GM12878 (cell line): ENCODE results near the gene TMED7. TPM values are rescaled to one million over a fixed set of nuclear protein-coding genes. Genes with fewer than 3 reads are reported as not detected.

Source experiments
- ATF2 ChIP-seq: IDR thresholded peaks from 2 replicates; pipeline ENCODE4 v1.6.1; 2012; ENCODE audit warnings: low read length, inconsistent platforms
- BRCA1 ChIP-seq: IDR thresholded peaks from 2 replicates; pipeline ENCODE4 v1.6.1; 2011; ENCODE audit warnings: low read depth, low read length, improper control_type of control experiment
- E4F1 ChIP-seq: fragments of 450-650 bp; IDR thresholded peaks from 2 replicates; pipeline ENCODE4 v1.6.1; 2018; ENCODE audit warnings: borderline replicate concordance, mild to moderate bottlenecking; ENCODE audit not compliant: partially characterized antibody
- EED ChIP-seq: sonication (generic); IDR thresholded peaks from 2 replicates; pipeline ENCODE4 v1.6.1; 2016; ENCODE audit warnings: antibody characterized with exemption, low read depth
- GABPA ChIP-seq: IDR thresholded peaks from 2 replicates; pipeline ENCODE4 v1.6.1; 2014; ENCODE audit warnings: antibody characterized with exemption, low read depth, mild to moderate bottlenecking, inconsistent platforms
- IRF4 ChIP-seq: IDR thresholded peaks from 2 replicates; pipeline ENCODE4 v1.6.1; 2011; ENCODE audit warnings: low read depth, low read length
- KLF5 ChIP-seq: fragments of 450-650 bp; IDR thresholded peaks from 2 replicates; pipeline ENCODE4 v1.6.1; 2014; ENCODE audit warnings: mild to moderate bottlenecking; ENCODE audit not compliant: partially characterized antibody
- MLLT1 ChIP-seq: fragments of 450-650 bp; IDR thresholded peaks from 2 replicates; pipeline ENCODE4 v1.6.1; 2016; ENCODE audit warnings: mild to moderate bottlenecking
- MYB ChIP-seq: fragments of 150-350 bp; IDR thresholded peaks from 2 replicates; pipeline ENCODE4 v1.6.1; 2014; ENCODE audit warnings: mild to moderate bottlenecking, low read depth, low read length, borderline replicate concordance
- PAX8 ChIP-seq: fragments of 450-650 bp; IDR thresholded peaks from 2 replicates; pipeline ENCODE4 v1.6.1; 2017; ENCODE audit warnings: mild to moderate bottlenecking, moderate library complexity
- POLR2A ChIP-seq: IDR thresholded peaks from 2 replicates; pipeline ENCODE4 v1.6.1; 2011; ENCODE audit warnings: low read depth, mild to moderate bottlenecking, low read length
- POLR2AphosphoS5 ChIP-seq: IDR thresholded peaks from 2 replicates; pipeline ENCODE4 v1.6.1; 2011; ENCODE audit warnings: mild to moderate bottlenecking, low read length, inconsistent platforms
- RAD21 ChIP-seq: IDR thresholded peaks from 2 replicates; pipeline ENCODE4 v1.6.1; 2011; ENCODE audit warnings: mild to moderate bottlenecking, low read depth, low read length, moderate library complexity; ENCODE audit not compliant: insufficient read depth
- RAD51 ChIP-seq: fragments of 450-650 bp; IDR thresholded peaks from 2 replicates; pipeline ENCODE4 v1.6.1; 2016; ENCODE audit warnings: moderate library complexity, mild to moderate bottlenecking, inconsistent platforms
- RFX5 ChIP-seq: IDR thresholded peaks from 2 replicates; pipeline ENCODE4 v1.6.1; 2011; ENCODE audit warnings: low read depth, low read length, improper control_type of control experiment
- RUNX3 ChIP-seq: IDR thresholded peaks from 2 replicates; pipeline ENCODE4 v1.6.1; 2012; ENCODE audit warnings: low read length, inconsistent platforms
- SIX5 ChIP-seq: IDR thresholded peaks from 2 replicates; pipeline ENCODE4 v1.6.1; 2011; ENCODE audit warnings: mild to moderate bottlenecking, low read depth, low read length, moderate library complexity; ENCODE audit not compliant: severe bottlenecking
- SKIL ChIP-seq: fragments of 450-650 bp; IDR thresholded peaks from 2 replicates; pipeline ENCODE4 v1.6.1; 2017; ENCODE audit warnings: mild to moderate bottlenecking, low read depth, inconsistent platforms; ENCODE audit not compliant: poor library complexity, severe bottlenecking
- SPI1 ChIP-seq: IDR thresholded peaks from 2 replicates; pipeline ENCODE4 v1.6.1; 2011; ENCODE audit warnings: low read depth, mild to moderate bottlenecking, low read length, moderate library complexity, borderline replicate concordance; ENCODE audit not compliant: insufficient read depth
- TAF1 ChIP-seq: IDR thresholded peaks from 2 replicates; pipeline ENCODE4 v1.6.1; 2011; ENCODE audit warnings: mild to moderate bottlenecking, low read depth, low read length, borderline replicate concordance
- TCF7 ChIP-seq: IDR thresholded peaks from 2 replicates; pipeline ENCODE4 v1.6.1; 2014; ENCODE audit warnings: antibody characterized with exemption, borderline replicate concordance
- ZNF24 ChIP-seq: fragments of 450-650 bp; IDR thresholded peaks from 2 replicates; pipeline ENCODE4 v1.6.1; 2017; ENCODE audit warnings: antibody characterized with exemption, mild to moderate bottlenecking
- ZNF274 ChIP-seq: IDR thresholded peaks from one replicate; pipeline ENCODE4 v1.8.0; 2011; ENCODE audit not compliant: insufficient read length, insufficient read depth
- polyA plus RNA-seq, 11 experiments: library from polyadenylated mRNA; depleted of rRNA in 4 of 11; unstranded in 6 of 11; stranded (reverse) in 5 of 11; fragments of >200 nt; fragmentation: Nextera tagmentation in 4 of 11; fragmentation: Illumina TruSeq in 1 of 11; extraction: Ambion mirVana in 4 of 11; extraction: Trizol in 1 of 11; gene quantifications; 1 replicate in 1 of 11; 2 replicates in 10 of 11; pipeline versions ENCODE4 v1.2.1 to v1.2.3, GENCODE V29; 2011 to 2016; ENCODE audit warnings: inconsistent platforms in 2 of 11, missing spikeins in 2 of 11, low read depth in 1 of 11
- total RNA-seq, 4 experiments: library from RNA; depleted of rRNA in 3 of 4; stranded (reverse); fragments of >200 nt in 3 of 4; fragmentation: Illumina TruSeq in 1 of 4; extraction: Trizol in 1 of 4; gene quantifications; 2 replicates each; pipeline versions ENCODE4 v1.2.1 to v1.2.3, GENCODE V29; 2013 to 2021

Gene TMED7
- total and polyA plus RNA-seq, 10 of the 15 experiments (the other 5 are each of a cell fraction or from before 2014, with no cell fraction given) = 8.0 to 37.3 (median 25.2) TPM

- TF ChIP-seq MLLT1 = peak; percentile 10; the same call in 1 of the 2 replicates
- TF ChIP-seq ATF2 = peak; percentile 72
- no peak for TF ChIP-seq ZNF24
- peak; percentile 94 for TF ChIP-seq RUNX3
- TF ChIP-seq ZNF274 = no peak
- peak; percentile 88 for TF ChIP-seq POLR2AphosphoS5
- TF ChIP-seq KLF5 = no peak
- TF ChIP-seq MYB = no peak
- no peak for TF ChIP-seq SIX5
- TF ChIP-seq SPI1 = peak; percentile 57
- peak; percentile 88 for TF ChIP-seq POLR2A
- no peak for TF ChIP-seq E4F1
- TF ChIP-seq TCF7 = no peak
- peak; percentile 74; the same call in 1 of the 2 replicates for TF ChIP-seq TAF1
- TF ChIP-seq PAX8 = no peak
- no peak for TF ChIP-seq RAD21
- no peak for TF ChIP-seq GABPA
- TF ChIP-seq BRCA1 = no peak
- TF ChIP-seq EED = peak; percentile 46
- peak; percentile 64 for TF ChIP-seq SKIL
- TF ChIP-seq IRF4 = peak; percentile 81
- no peak for TF ChIP-seq RFX5
- no peak for TF ChIP-seq RAD51
Observed at GRCh38 chr5:115601701-115602590, 23.9 kb downstream of the TMED7 start, which contains the start of gene TICAM2 (continued).
